Type B pancreatic cell (in vitro differentiated cells): ENCODE data around the gene PRKCA. TPM values are rescaled to one million over a fixed set of nuclear protein-coding genes. Genes with fewer than 3 reads are reported as not detected.

Experiments
- DNase-seq: peaks from one replicate; pipeline ENCODE4 v3.0.0; 2021; ENCODE audit warnings: mixed read lengths; ENCODE audit not compliant: unreplicated experiment; ENCODE audit errors: extremely low spot score
- H3K27ac Mint-ChIP-seq: 2 replicates; pipeline ENCODE4 v1.8.0; 2021; ENCODE audit warnings: mild to moderate bottlenecking, mixed read lengths
- H3K27me3 Mint-ChIP-seq: 2 replicates; pipeline ENCODE4 v1.8.0; 2021; ENCODE audit warnings: mixed read lengths
- H3K36me3 Mint-ChIP-seq: 2 replicates; pipeline ENCODE4 v1.8.0; 2021; ENCODE audit warnings: mixed read lengths
- H3K4me1 Mint-ChIP-seq: one replicate; pipeline ENCODE4 v1.8.0; 2021; ENCODE audit warnings: mixed read lengths; ENCODE audit not compliant: unreplicated experiment
- H3K4me3 Mint-ChIP-seq: 2 replicates; pipeline ENCODE4 v1.8.0; 2021; ENCODE audit warnings: mild to moderate bottlenecking, mixed read lengths
- H3K9me3 Mint-ChIP-seq: 2 replicates; pipeline ENCODE4 v1.8.0; 2021; ENCODE audit warnings: mixed read lengths
- total RNA-seq: library from RNA; stranded (reverse); gene quantifications from 2 replicates; pipeline ENCODE4 v1.2.1, GENCODE V29; 2021; ENCODE audit warnings: low replicate concordance
- TF ChIP-seq, protein P1 (sequence below): fragments of 200-600 bp; sonication (generic); conservative IDR thresholded peaks from 2 replicates; pipeline ENCODE4 v1.5.0; 2021; ENCODE audit warnings: antibody characterized with exemption, mild to moderate bottlenecking

PRKCA gene
- total RNA-seq, 1 donor from 2014 or later: 16.1 TPM

DNA sequence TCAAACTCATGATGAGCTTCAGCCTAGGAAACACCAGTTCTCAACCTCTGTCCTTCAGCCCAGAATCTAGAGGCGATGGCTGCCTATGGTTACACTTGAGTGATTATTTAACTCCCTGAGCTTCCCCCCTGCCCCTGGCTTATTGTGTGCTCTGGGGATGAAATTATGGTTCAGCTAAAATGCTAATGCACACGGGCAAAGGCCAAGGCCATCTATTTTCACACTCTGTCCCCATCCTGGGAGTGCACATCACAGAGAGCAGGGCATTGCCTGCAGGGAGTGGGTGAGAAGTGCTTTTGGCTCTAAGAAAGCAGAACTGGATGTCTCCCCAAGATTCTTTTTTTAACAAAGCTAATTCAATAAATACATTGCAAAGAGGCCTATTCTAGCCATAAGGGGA, 510.9 kb downstream of the PRKCA start:
- no peak overlapping the region for H3K27ac Mint-ChIP-seq
- DNase-seq: no peak
- peaks cover 1% of the 10 kb centered on the region for H3K4me1 Mint-ChIP-seq
- H3K36me3 Mint-ChIP-seq: peaks cover 4% of the 10 kb centered on the region
- peaks cover 5% of the 10 kb centered on the region for H3K9me3 Mint-ChIP-seq
- H3K27me3 Mint-ChIP-seq: peaks cover 3% of the 10 kb centered on the region
- TF ChIP-seq, protein P1, sequence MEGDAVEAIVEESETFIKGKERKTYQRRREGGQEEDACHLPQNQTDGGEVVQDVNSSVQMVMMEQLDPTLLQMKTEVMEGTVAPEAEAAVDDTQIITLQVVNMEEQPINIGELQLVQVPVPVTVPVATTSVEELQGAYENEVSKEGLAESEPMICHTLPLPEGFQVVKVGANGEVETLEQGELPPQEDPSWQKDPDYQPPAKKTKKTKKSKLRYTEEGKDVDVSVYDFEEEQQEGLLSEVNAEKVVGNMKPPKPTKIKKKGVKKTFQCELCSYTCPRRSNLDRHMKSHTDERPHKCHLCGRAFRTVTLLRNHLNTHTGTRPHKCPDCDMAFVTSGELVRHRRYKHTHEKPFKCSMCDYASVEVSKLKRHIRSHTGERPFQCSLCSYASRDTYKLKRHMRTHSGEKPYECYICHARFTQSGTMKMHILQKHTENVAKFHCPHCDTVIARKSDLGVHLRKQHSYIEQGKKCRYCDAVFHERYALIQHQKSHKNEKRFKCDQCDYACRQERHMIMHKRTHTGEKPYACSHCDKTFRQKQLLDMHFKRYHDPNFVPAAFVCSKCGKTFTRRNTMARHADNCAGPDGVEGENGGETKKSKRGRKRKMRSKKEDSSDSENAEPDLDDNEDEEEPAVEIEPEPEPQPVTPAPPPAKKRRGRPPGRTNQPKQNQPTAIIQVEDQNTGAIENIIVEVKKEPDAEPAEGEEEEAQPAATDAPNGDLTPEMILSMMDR: no peak
- no peak overlapping the region for H3K4me3 Mint-ChIP-seq

DNA sequence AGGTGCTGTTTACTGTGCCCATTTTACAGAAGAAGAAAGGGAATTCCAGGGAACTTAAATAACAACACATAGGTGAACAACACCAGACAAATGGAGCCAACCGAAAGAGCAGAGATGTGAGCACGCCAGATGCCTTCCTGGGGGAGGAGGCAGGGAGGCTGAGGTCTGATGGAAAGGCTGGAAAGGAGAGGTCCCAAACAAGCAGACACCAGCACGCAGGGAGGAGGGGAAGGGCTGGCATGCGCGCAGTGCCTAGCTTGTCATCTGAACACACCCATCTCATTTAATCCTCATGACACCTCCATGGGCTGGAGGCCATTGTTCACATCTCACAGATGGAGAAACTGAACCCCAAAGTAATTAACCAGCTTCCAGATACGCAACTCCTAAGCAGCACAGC, 511.6 kb downstream of the PRKCA start:
- Mint-ChIP-seq H3K27ac (no peak overlapping the region), H3K4me1 (no peaks in the 10 kb centered on the region), H3K4me3 (no peak overlapping the region), H3K9me3 (peaks cover 5% of the 10 kb centered on the region), H3K27me3 (peaks cover 3% of the 10 kb centered on the region), H3K36me3 (peaks cover 4% of the 10 kb centered on the region)
- TF ChIP-seq, protein P1: no peak
- DNase-seq: no peak

DNA sequence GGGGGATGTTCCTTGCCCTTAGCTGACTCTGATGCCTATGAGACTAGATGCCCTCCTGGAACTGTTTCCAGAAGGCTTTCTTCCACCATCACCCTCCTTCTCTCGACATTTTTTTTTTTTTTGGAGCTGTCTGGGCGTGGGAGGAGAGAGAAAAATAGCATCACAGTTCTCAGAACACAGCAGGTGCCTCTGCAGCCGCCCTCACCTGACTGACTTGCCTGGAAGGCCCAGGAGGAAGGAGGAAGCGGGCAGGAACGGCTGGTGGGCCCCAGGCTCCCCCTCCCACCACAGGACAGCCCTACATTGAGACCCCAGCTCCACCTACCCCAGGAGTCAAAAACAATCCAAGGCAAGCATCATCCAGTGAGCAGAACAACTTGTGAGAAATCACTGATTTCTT, 512.2 kb downstream of the PRKCA start:
- DNase-seq: no peak
- Mint-ChIP-seq H3K27ac (no peak overlapping the region), H3K27me3 (peaks cover 3% of the 10 kb centered on the region), H3K4me3 (no peak overlapping the region), H3K9me3 (peaks cover 5% of the 10 kb centered on the region), H3K36me3 (peaks cover 4% of the 10 kb centered on the region), H3K4me1 (no peaks in the 10 kb centered on the region)
- TF ChIP-seq, protein P1: no peak

DNA sequence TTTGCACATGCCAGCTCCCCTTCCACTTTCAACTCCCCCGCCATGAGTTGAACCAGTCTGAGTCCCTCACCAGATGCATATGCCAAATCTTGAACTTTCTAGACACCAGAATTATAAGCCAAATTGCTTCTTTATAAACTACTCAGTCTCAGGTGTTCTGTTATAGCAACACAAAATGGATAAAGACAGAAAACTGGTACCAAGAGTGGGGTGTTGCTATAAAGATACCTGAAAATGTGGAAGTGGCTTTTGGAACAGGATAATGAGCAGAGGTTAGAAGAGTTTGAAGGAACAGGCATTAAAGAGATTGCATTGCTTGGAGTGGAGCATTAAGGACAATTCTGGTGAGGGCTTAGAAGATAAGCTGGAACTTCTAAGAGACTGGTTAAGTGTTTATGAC, 515.3 kb downstream of the PRKCA start:
- H3K36me3 Mint-ChIP-seq: peaks cover 4% of the 10 kb centered on the region
- H3K4me1 Mint-ChIP-seq: no peaks in the 10 kb centered on the region
- TF ChIP-seq, protein P1: no peak
- H3K27me3 Mint-ChIP-seq: peaks cover 3% of the 10 kb centered on the region
- no peak for DNase-seq
- no peak overlapping the region for H3K4me3 Mint-ChIP-seq
- H3K9me3 Mint-ChIP-seq: peaks cover 5% of the 10 kb centered on the region
- no peak overlapping the region for H3K27ac Mint-ChIP-seq

DNA sequence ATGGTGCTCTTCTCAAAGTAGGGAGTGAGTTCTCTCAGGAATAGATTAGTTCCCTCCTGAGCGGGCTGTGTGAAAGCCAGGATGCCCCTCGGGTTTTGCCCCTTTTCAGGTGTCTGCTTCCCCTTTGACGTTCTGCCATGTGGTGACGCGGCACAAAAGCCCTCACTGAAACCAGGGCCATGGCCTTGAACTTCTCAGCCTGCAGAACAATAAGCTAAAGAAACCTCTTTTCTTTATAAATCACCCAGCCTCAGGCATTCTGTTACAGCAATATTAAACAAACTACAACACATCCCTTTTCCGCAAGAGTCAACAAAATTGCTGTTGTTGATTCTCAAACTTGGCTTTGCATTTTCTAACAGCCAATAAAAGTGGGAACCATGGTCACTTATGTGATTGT, 517.1 kb downstream of the PRKCA start:
- H3K36me3 Mint-ChIP-seq: peaks cover 4% of the 10 kb centered on the region
- H3K27ac Mint-ChIP-seq: no peak overlapping the region
- H3K27me3 Mint-ChIP-seq: no peaks in the 10 kb centered on the region
- DNase-seq: no peak
- peaks cover 5% of the 10 kb centered on the region for H3K9me3 Mint-ChIP-seq
- TF ChIP-seq, protein P1: no peak
- H3K4me3 Mint-ChIP-seq: no peak overlapping the region
- H3K4me1 Mint-ChIP-seq: no peaks in the 10 kb centered on the region

DNA sequence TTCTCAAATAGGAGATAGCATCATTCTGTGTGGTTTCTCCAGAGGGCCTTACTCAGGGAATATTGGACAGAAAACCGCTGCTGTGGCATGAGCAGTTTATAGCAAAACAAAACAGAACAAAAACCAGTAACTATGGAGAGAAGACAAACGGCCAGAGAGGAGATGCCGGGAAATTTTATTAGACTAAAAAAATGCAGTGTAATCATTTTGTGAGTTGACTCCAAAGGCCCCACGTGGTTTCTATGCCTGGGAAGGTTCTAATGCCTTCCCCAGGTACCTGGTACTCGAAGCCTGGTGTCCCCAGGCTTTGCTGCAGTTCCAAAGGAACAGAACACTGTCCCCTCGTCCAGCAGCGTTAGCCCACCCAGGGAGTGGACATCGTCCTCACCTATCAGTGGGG, 519.6 kb downstream of the PRKCA start:
- DNase-seq: no peak
- Mint-ChIP-seq H3K27ac (no peak overlapping the region), H3K36me3 (peaks cover 4% of the 10 kb centered on the region), H3K9me3 (peaks cover 5% of the 10 kb centered on the region), H3K4me1 (no peaks in the 10 kb centered on the region), H3K4me3 (no peak overlapping the region), H3K27me3 (peaks cover 7% of the 10 kb centered on the region)
- TF ChIP-seq, protein P1: no peak
